ENCODE measurements around the gene BCR. TPM values are rescaled to one million over a fixed set of nuclear protein-coding genes. Genes with fewer than 3 reads are reported as not detected.

BCR gene
- total RNA-seq, 1 experiment from 2014 or later, result 77.0 TPM

- no peaks in the 10 kb centered on the region for H3K27me3 ChIP-seq (ENCODE audit: insufficient read depth, low read length)
- no CpG with 5 or more reads among the region's 4 CpGs for WGBS (ENCODE audit: extremely low coverage, insufficient read length, low lambda C conversion rate)
- H3K27me3 Mint-ChIP-seq (ENCODE audit: low read depth), result no peaks in the 10 kb centered on the region; the same call in 1 of the 2 replicates
- H3K9ac ChIP-seq (ENCODE audit: extremely low read depth, insufficient read length, low read length), result no peak overlapping the region
- no peak overlapping the region for H2BK120ac ChIP-seq (ENCODE audit: low read depth, low read length, poor library complexity, severe bottlenecking)
- no peak overlapping the region for H2AFZ ChIP-seq (ENCODE audit: low read length)
- peaks cover 9 to 17% (median 9%) of the 10 kb centered on the region in 3 experiments for H3K36me3 Mint-ChIP-seq (ENCODE audit: insufficient read depth in 1 of 3, low read depth in 3 of 3)
- H3K23ac ChIP-seq (ENCODE audit: insufficient read length, low read depth, low read length), result no peak overlapping the region
- peaks cover 4% of the 10 kb centered on the region for H3K9me3 ChIP-seq (ENCODE audit: control insufficient read depth, low read depth, low read length)
- no peak overlapping the region for H4K91ac ChIP-seq (ENCODE audit: insufficient read length, low read depth, low read length)
- no peak overlapping the region for H2BK12ac ChIP-seq (ENCODE audit: insufficient read length, low read depth, low read length)
- no peak overlapping the region for H3T11ph ChIP-seq (ENCODE audit: low read length)
- peaks cover 82 to 93% of the 10 kb centered on the region in 2 experiments for H3K4me1 Mint-ChIP-seq
- H2AK5ac ChIP-seq (ENCODE audit: insufficient read length, low read length), result no peak overlapping the region
- peaks cover 24% of the 10 kb centered on the region for H3K79me1 ChIP-seq (ENCODE audit: insufficient read depth, low read depth, low read length, poor library complexity, severe bottlenecking)
- H3K4me1 ChIP-seq (ENCODE audit: insufficient read depth, low read length), result peaks cover 32% of the 10 kb centered on the region; the same call in 1 of the 2 replicates
- no peak overlapping the region for H3K56ac ChIP-seq (ENCODE audit: insufficient read length, low read depth, low read length)
- no peaks in the 10 kb centered on the region for H4K20me1 ChIP-seq (ENCODE audit: control insufficient read depth, insufficient read depth, insufficient read length)
- H3K4ac ChIP-seq (ENCODE audit: low read depth, low read length), result no peak overlapping the region
- no peak for TF ChIP-seq CTCF (conservative IDR thresholded peaks at IDR 0.05)
- no peak overlapping the region for H2BK5ac ChIP-seq (ENCODE audit: insufficient read length, low read length)
- no peak overlapping the region for H3K4me2 ChIP-seq (ENCODE audit: insufficient read depth, insufficient read length, low read length)
- H3K23me2 ChIP-seq (ENCODE audit: insufficient read length, low read depth, low read length, poor library complexity, severe bottlenecking), result no peaks in the 10 kb centered on the region
- no peak overlapping the region for H3K27ac ChIP-seq (ENCODE audit: insufficient read length, low read depth, low read length)
- H3K18ac ChIP-seq (ENCODE audit: insufficient read length, low read depth, low read length), result no peak overlapping the region
- H2BK20ac ChIP-seq (ENCODE audit: low read depth, low read length, poor library complexity, severe bottlenecking), result no peak overlapping the region
- no peak for DNase-seq
- peak overlapping the region in 1 of 3 experiments; percentile 50; a peak in 2 of 7 replicates for H3K27ac Mint-ChIP-seq
- no peak overlapping the region for H4K8ac ChIP-seq (replicated peaks; ENCODE audit: insufficient read length, low read depth, low read length)
- peaks cover 57% of the 10 kb centered on the region; the same call in 1 of the 2 replicates for H3K79me2 ChIP-seq (ENCODE audit: insufficient read depth, low read length)
- no peak overlapping the region; the same call in 1 of the 2 replicates for H3K14ac ChIP-seq (ENCODE audit: insufficient read depth, low read length)
- peaks cover 8 to 9% of the 10 kb centered on the region in 2 experiments; a peak in 4 of 5 replicates for H3K9me3 Mint-ChIP-seq
- H2BK15ac ChIP-seq (ENCODE audit: low read depth, low read length), result no peak overlapping the region
- H3K4me3 Mint-ChIP-seq, result no peak overlapping the region; a peak in 1 of 5 replicates
- H4K5ac ChIP-seq (ENCODE audit: insufficient read length, low read depth, low read length), result no peak overlapping the region
Measured at GRCh38 chr22:23222793-23223568, 42.7 kb downstream of the BCR start.
